Mesenchymal stem cell (in vitro differentiated cells and primary cell): ENCODE results near the gene LRRC3C.

Source experiments
- DNase-seq: peaks from one replicate; pipeline ENCODE4 v3.0.0-alpha.2; 2013
- H2AFZ ChIP-seq: one replicate; pipeline ENCODE4 v1.6.1; 2013; ENCODE audit warnings: low read depth, mild to moderate bottlenecking, control low read depth, inconsistent platforms, low read length, moderate library complexity
- H2AK5ac ChIP-seq: 2 replicates; pipeline ENCODE4 v1.6.1; 2013; ENCODE audit warnings: low read length, moderate library complexity, mild to moderate bottlenecking, inconsistent platforms; ENCODE audit not compliant: severe bottlenecking
- H2BK120ac ChIP-seq: one replicate; pipeline ENCODE4 v1.6.1; 2013; ENCODE audit warnings: low read depth, mild to moderate bottlenecking, inconsistent platforms, low read length, moderate library complexity
- H2BK12ac ChIP-seq, 2 experiments: one replicate each; pipeline ENCODE4 v1.6.1; 2013; ENCODE audit warnings: inconsistent platforms in 2 of 2, low read length in 2 of 2, mild to moderate bottlenecking in 2 of 2, moderate library complexity in 2 of 2, control low read depth in 1 of 2
- H2BK15ac ChIP-seq: one replicate; pipeline ENCODE4 v1.6.1; 2013; ENCODE audit warnings: mild to moderate bottlenecking, low read depth, inconsistent platforms; ENCODE audit not compliant: poor library complexity, severe bottlenecking
- H2BK5ac ChIP-seq: 2 replicates; pipeline ENCODE4 v1.6.1; 2013; ENCODE audit warnings: low read depth, mild to moderate bottlenecking, low read length, control low read depth, inconsistent platforms; ENCODE audit not compliant: poor library complexity, severe bottlenecking
- H3K14ac ChIP-seq, 2 experiments: one replicate each; pipeline ENCODE4 v1.6.1; 2013; ENCODE audit warnings: inconsistent platforms in 2 of 2, low read length in 2 of 2, control low read depth in 1 of 2, mild to moderate bottlenecking in 1 of 2, moderate library complexity in 1 of 2
- H3K18ac ChIP-seq, 2 experiments: one replicate each; pipeline ENCODE4 v1.6.1; 2013; ENCODE audit warnings: inconsistent platforms in 2 of 2, low read length in 2 of 2, control low read depth in 1 of 2, low read depth in 1 of 2, mild to moderate bottlenecking in 1 of 2
- H3K23ac ChIP-seq, 2 experiments: one replicate each; pipeline ENCODE4 v1.6.1; 2013; ENCODE audit warnings: inconsistent platforms in 2 of 2, low read length in 2 of 2, mild to moderate bottlenecking in 2 of 2, moderate library complexity in 2 of 2, control low read depth in 1 of 2
- H3K27ac ChIP-seq: 2 replicates; pipeline ENCODE4 v1.5.1; 2013; ENCODE audit warnings: mild to moderate bottlenecking, moderate library complexity, low read length, control low read depth, inconsistent platforms; ENCODE audit not compliant: poor library complexity, severe bottlenecking
- H3K27me3 ChIP-seq, 2 experiments: 2 replicates each; pipeline versions ENCODE4 v1.6.1 to v1.7.0; 2013; ENCODE audit warnings: low read length in 2 of 2, mild to moderate bottlenecking in 2 of 2, moderate library complexity in 2 of 2, control low read depth in 1 of 2, inconsistent platforms in 1 of 2; ENCODE audit not compliant: control insufficient read depth in 1 of 2, insufficient read depth in 1 of 2
- H3K36me3 ChIP-seq, 2 experiments: 2 replicates each; pipeline versions ENCODE4 v1.6.1 to v1.7.0; 2013; ENCODE audit warnings: low read length in 2 of 2, control low read depth in 1 of 2, inconsistent platforms in 1 of 2, low read depth in 1 of 2, mild to moderate bottlenecking in 1 of 2; ENCODE audit not compliant: insufficient read depth in 2 of 2, control insufficient read depth in 1 of 2
- H3K4ac ChIP-seq, 2 experiments: one replicate each; pipeline ENCODE4 v1.6.1; 2013; ENCODE audit warnings: inconsistent platforms in 2 of 2, low read length in 2 of 2, mild to moderate bottlenecking in 2 of 2, moderate library complexity in 2 of 2, control low read depth in 1 of 2, low read depth in 1 of 2
- H3K4me1 ChIP-seq: 2 replicates; pipeline ENCODE4 v1.6.1; 2013; ENCODE audit warnings: low read depth, low read length, control low read depth; ENCODE audit not compliant: control insufficient read depth, insufficient read depth
- H3K4me2 ChIP-seq: 2 replicates; pipeline ENCODE4 v1.6.1; 2013; ENCODE audit warnings: low read length, mild to moderate bottlenecking, inconsistent platforms; ENCODE audit not compliant: poor library complexity, severe bottlenecking
- H3K4me3 ChIP-seq, 2 experiments: 2 replicates each; pipeline versions ENCODE4 v1.5.1 to v1.7.0; 2013; ENCODE audit warnings: low read length in 2 of 2, mild to moderate bottlenecking in 2 of 2, control low read depth in 1 of 2, low read depth in 1 of 2; ENCODE audit not compliant: insufficient read depth in 1 of 2
- H3K79me1 ChIP-seq: replicated peaks from 2 replicates; pipeline ENCODE4 v1.6.1; 2013; ENCODE audit warnings: mild to moderate bottlenecking, control low read depth, low read length, inconsistent platforms; ENCODE audit not compliant: poor library complexity, severe bottlenecking
- H3K9ac ChIP-seq: 2 replicates; pipeline ENCODE4 v1.7.0; 2013; ENCODE audit warnings: mild to moderate bottlenecking, low read length, moderate library complexity
- H3K9me3 ChIP-seq: 2 replicates; pipeline ENCODE4 v1.7.0; 2013; ENCODE audit warnings: mild to moderate bottlenecking, low read length; ENCODE audit not compliant: control insufficient read depth
- H4K8ac ChIP-seq: one replicate; pipeline ENCODE4 v1.6.1; 2013; ENCODE audit warnings: inconsistent platforms, mild to moderate bottlenecking, low read length, moderate library complexity
- H4K91ac ChIP-seq: one replicate; pipeline ENCODE4 v1.6.1; 2013; ENCODE audit warnings: mild to moderate bottlenecking, low read length, inconsistent platforms
- WGBS: methylation state at CpG from one replicate; pipeline ENCODE4 v1.1.7; 2013; ENCODE audit warnings: mixed read lengths; 5-methylcytosine and 5-hydroxymethylcytosine counted together

LRRC3C gene

DNA sequence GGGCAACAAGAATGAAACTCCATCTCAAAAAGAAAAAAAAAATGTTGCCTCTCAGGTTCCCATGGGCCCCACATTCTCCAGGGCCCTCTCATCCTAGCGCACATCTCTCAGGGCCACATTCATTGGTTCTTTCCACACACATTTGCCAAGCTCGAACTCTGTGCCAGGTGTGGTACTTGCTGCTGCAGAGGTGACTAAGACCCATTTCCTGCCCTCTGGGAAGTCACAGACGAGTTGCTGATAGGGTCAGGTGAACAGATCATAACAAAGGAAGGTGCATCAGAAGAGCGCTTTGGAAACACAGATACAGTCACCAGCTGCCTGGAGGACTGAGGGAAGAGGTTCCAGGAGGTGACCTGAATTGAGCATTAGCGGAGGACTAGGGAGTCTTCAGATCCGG is 36.3 kb downstream of the LRRC3C start:
- Histone ChIP-seq H2AK5ac (no peak overlapping the region), H3K23ac (no peak overlapping the region), H3K4ac (no peak overlapping the region), H3K79me1 (no peaks in the 10 kb centered on the region), H3K4me3 (no peak overlapping the region), H3K18ac (no peak overlapping the region), H3K4me1 (peaks cover 2% of the 10 kb centered on the region), H2BK15ac (no peak overlapping the region), H3K9ac (no peak overlapping the region), H2BK12ac (no peak overlapping the region), H4K8ac (no peak overlapping the region), H3K27ac (no peak overlapping the region), H3K36me3 (no peaks in the 10 kb centered on the region), H2BK120ac (no peak overlapping the region), H3K9me3 (no peaks in the 10 kb centered on the region), H2BK5ac (no peak overlapping the region), H3K4me2 (no peak overlapping the region), H3K27me3 (peaks cover 3 to 35% of the 10 kb centered on the region in 2 experiments), H4K91ac (no peak overlapping the region), H2AFZ (no peak overlapping the region), H3K14ac (no peak overlapping the region)
- 81% methylated on average over 6 of the region's 6 CpGs for WGBS
- DNase-seq: no peak

- Histone ChIP-seq H3K4me1 (peaks cover 2% of the 10 kb centered on the region), H2BK15ac (no peak overlapping the region), H2AK5ac (no peak overlapping the region), H2AFZ (no peak overlapping the region), H3K79me1 (no peaks in the 10 kb centered on the region), H3K14ac (no peak overlapping the region), H3K23ac (no peak overlapping the region), H4K91ac (no peak overlapping the region), H3K27ac (no peak overlapping the region), H2BK5ac (no peak overlapping the region), H3K9me3 (no peaks in the 10 kb centered on the region), H4K8ac (no peak overlapping the region), H2BK12ac (no peak overlapping the region), H3K27me3 (peaks cover 3 to 45% of the 10 kb centered on the region in 2 experiments), H3K9ac (no peak overlapping the region), H3K4me2 (no peak overlapping the region), H2BK120ac (no peak overlapping the region), H3K4ac (no peak overlapping the region), H3K36me3 (no peaks in the 10 kb centered on the region), H3K4me3 (no peak overlapping the region), H3K18ac (no peak overlapping the region)
- 64% methylated on average over 8 of the region's 8 CpGs for WGBS
- DNase-seq: no peak
These were observed 37.6 kb downstream of the LRRC3C start for GRCh38 chr17:39965017-39965699.

DNA sequence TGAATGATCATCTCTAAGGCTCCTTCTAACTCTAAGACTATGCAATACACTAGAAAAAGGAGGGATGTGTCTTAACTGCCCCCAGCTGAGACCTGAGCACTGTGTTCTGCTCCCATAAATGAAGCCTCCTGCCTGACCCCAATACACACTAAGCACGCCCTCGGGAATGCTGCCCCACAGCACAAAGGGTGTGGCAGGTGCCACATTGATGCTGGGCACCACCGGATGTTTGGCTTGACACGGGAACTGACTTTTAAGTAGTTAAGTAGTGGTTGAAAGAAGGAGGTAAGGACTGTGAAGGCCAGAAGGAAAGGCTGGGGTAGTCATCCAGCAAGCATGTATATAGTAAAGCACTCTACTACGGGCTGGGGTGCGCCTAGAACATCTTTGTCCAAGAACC is 39.2 kb downstream of the LRRC3C start:
- Histone ChIP-seq H3K4me2 (no peak overlapping the region), H2AFZ (no peak overlapping the region), H3K18ac (no peak overlapping the region), H4K91ac (no peak overlapping the region), H2BK15ac (no peak overlapping the region), H2AK5ac (no peak overlapping the region), H2BK12ac (no peak overlapping the region), H3K9me3 (no peaks in the 10 kb centered on the region), H2BK120ac (no peak overlapping the region), H3K79me1 (no peaks in the 10 kb centered on the region), H4K8ac (no peak overlapping the region), H2BK5ac (no peak overlapping the region), H3K14ac (no peak overlapping the region), H3K4me3 (no peak overlapping the region), H3K4ac (no peak overlapping the region), H3K27me3 (peaks cover 7 to 61% of the 10 kb centered on the region in 2 experiments), H3K9ac (no peak overlapping the region), H3K27ac (no peak overlapping the region), H3K36me3 (no peaks in the 10 kb centered on the region), H3K23ac (no peak overlapping the region), H3K4me1 (peaks cover 2% of the 10 kb centered on the region)
- 91% methylated on average over 6 of the region's 6 CpGs for WGBS
- DNase-seq: no peak

DNA sequence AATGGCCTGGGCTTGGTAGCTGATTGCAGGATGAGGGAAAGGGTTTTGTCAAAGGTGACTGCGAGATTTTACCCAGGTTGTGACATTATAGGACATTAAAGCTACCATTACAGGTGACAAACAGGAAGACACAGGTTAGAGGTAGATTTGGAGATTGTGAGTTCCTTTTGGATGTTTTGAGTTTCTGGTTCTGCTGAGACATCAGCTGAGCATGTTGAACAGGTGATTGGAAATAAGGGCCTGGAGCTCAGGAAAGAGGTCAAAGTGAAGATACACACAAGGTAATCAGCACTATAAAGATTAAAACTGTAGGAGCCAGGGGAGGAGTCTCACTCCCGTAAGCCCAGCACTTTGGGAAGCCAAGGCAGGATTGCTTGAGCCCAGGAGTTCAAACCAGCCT is 41.2 kb downstream of the LRRC3C start:
- WGBS: 74% methylated on average over 2 of the region's 2 CpGs
- Histone ChIP-seq H3K27ac (no peak overlapping the region), H3K27me3 (peaks cover 7 to 61% of the 10 kb centered on the region in 2 experiments)

More for the DNA sequence above, 41.2 kb downstream of the LRRC3C start:
- no peak overlapping the region for H4K8ac ChIP-seq
- no peak overlapping the region for H3K4me3 ChIP-seq
- no peak overlapping the region for H3K23ac ChIP-seq
- no peak overlapping the region for H4K91ac ChIP-seq
- no peak overlapping the region for H2BK15ac ChIP-seq
- no peak overlapping the region for H2AFZ ChIP-seq
- no peak overlapping the region for H3K18ac ChIP-seq
- no peaks in the 10 kb centered on the region for H3K9me3 ChIP-seq
- H2BK120ac ChIP-seq: no peak overlapping the region
- no peak overlapping the region for H3K14ac ChIP-seq
- H3K79me1 ChIP-seq: no peaks in the 10 kb centered on the region
- no peaks in the 10 kb centered on the region for H3K36me3 ChIP-seq
- H3K4me1 ChIP-seq: peaks cover 1% of the 10 kb centered on the region
- no peak overlapping the region for H2AK5ac ChIP-seq
- no peak overlapping the region for H2BK5ac ChIP-seq
- H3K4me2 ChIP-seq: no peak overlapping the region
- no peak overlapping the region for H3K9ac ChIP-seq
- no peak overlapping the region for H2BK12ac ChIP-seq
- no peak for DNase-seq
- no peak overlapping the region for H3K4ac ChIP-seq
